Parathyroid adenoma (tissue), 2 donors: Measurements from ENCODE around the gene RANBP3L.
"Not testable (repeated sequence)": the region's sequence is repeated elsewhere in the genome, so short reads cannot be mapped to it uniquely, and the experiment has no call there.

Experiments used
- H2AFZ ChIP-seq: fragments of 300-600 bp; sonication (generic); one replicate; pipeline ENCODE4 v1.7.0; 2017; ENCODE audit warnings: antibody characterized with exemption, mild to moderate bottlenecking
- H3K27ac ChIP-seq: fragments of 300-600 bp; sonication (generic); one replicate; pipeline ENCODE4 v1.7.0; 2017
- H3K27me3 ChIP-seq: fragments of 300-600 bp; sonication (generic); one replicate; pipeline ENCODE4 v1.7.0; 2017; ENCODE audit warnings: low read length; ENCODE audit not compliant: control insufficient read depth, insufficient read depth
- H3K36me3 ChIP-seq: fragments of 300-600 bp; sonication (generic); one replicate; pipeline ENCODE4 v1.7.0; 2017; ENCODE audit warnings: low read length; ENCODE audit not compliant: control insufficient read depth, insufficient read depth
- H3K4me1 ChIP-seq: fragments of 300-600 bp; sonication (generic); one replicate; pipeline ENCODE4 v1.7.0; 2017; ENCODE audit warnings: control low read depth
- H3K4me2 ChIP-seq: fragments of 300-600 bp; sonication (generic); one replicate; pipeline ENCODE4 v1.7.0; 2017; ENCODE audit warnings: low read length
- H3K4me3 ChIP-seq: fragments of 300-600 bp; sonication (generic); one replicate; pipeline ENCODE4 v1.7.0; 2017; ENCODE audit warnings: low read depth, low read length
- H3K79me2 ChIP-seq: fragments of 300-600 bp; sonication (generic); one replicate; pipeline ENCODE4 v1.7.0; 2017; ENCODE audit warnings: control low read depth
- H3K9ac ChIP-seq: fragments of 300-600 bp; sonication (generic); one replicate; pipeline ENCODE4 v1.7.0; 2017; ENCODE audit warnings: mild to moderate bottlenecking
- H3K9me3 ChIP-seq: fragments of 300-600 bp; sonication (generic); one replicate; pipeline ENCODE4 v1.7.0; 2017; ENCODE audit warnings: low read length; ENCODE audit not compliant: control insufficient read depth
- TF ChIP-seq, protein P1 (sequence below): fragments of 300-600 bp; sonication (generic); IDR thresholded peaks from one replicate; pipeline ENCODE4 v1.7.0; 2017; ENCODE audit warnings: antibody characterized with exemption, mild to moderate bottlenecking
- donor health status: primary hyperparathyroidism.

The RANBP3L gene

DNA sequence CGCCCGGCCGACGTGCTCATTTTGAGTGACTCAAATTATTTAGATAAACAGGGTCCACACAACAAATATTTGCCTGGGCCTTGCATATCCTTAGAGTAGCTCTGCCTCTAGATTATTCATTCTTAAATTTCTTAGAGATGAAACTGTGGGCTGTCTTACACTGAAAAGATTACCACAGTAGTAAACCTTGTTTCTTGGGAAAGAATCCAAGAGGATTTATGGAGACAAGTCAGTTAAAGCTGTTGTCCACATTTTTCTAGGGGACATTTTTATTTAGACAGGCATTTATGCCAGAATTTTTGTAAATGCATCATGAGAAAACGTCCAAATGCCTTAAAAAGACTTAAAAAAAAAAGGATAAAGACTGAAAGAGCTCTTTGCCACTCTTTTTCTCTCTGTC is 32.6 kb upstream of the RANBP3L start:
- Histone ChIP-seq H3K9me3 (no peaks in the 10 kb centered on the region), H3K79me2 (no peaks in the 10 kb centered on the region), H3K27me3 (no peaks in the 10 kb centered on the region), H3K27ac (no peak overlapping the region), H2AFZ (no peak overlapping the region), H3K4me2 (no peak overlapping the region), H3K36me3 (no peaks in the 10 kb centered on the region), H3K9ac (no peak overlapping the region), H3K4me1 (no peaks in the 10 kb centered on the region), H3K4me3 (no peak overlapping the region)
- TF ChIP-seq, protein P1, sequence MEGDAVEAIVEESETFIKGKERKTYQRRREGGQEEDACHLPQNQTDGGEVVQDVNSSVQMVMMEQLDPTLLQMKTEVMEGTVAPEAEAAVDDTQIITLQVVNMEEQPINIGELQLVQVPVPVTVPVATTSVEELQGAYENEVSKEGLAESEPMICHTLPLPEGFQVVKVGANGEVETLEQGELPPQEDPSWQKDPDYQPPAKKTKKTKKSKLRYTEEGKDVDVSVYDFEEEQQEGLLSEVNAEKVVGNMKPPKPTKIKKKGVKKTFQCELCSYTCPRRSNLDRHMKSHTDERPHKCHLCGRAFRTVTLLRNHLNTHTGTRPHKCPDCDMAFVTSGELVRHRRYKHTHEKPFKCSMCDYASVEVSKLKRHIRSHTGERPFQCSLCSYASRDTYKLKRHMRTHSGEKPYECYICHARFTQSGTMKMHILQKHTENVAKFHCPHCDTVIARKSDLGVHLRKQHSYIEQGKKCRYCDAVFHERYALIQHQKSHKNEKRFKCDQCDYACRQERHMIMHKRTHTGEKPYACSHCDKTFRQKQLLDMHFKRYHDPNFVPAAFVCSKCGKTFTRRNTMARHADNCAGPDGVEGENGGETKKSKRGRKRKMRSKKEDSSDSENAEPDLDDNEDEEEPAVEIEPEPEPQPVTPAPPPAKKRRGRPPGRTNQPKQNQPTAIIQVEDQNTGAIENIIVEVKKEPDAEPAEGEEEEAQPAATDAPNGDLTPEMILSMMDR = no peak

DNA sequence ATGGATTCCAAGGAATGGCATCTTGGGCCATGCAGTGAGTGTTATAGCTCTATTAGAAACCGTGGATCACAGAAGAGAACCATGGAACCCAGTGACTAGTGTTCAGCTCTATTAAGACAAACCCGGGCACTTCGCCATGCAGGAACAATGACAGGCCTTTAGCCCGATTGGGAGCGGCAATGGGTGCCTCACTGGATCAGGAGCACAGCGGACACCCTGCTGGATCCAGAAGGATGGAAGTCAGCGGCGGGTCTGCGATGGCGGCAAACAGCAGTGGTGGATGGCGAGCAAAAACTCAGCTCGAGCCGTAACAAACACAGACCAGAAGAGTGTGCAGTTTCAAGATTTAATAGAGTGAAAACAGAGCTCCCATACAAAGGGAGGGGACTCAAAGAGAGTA is 31.0 kb upstream of the RANBP3L start:
- H3K9ac ChIP-seq, H3K9me3 ChIP-seq, H2AFZ ChIP-seq, H3K79me2 ChIP-seq, H3K4me3 ChIP-seq, H3K27me3 ChIP-seq, H3K4me2 ChIP-seq, H3K4me1 ChIP-seq, H3K27ac ChIP-seq, H3K36me3 ChIP-seq: not testable (repeated sequence)

DNA sequence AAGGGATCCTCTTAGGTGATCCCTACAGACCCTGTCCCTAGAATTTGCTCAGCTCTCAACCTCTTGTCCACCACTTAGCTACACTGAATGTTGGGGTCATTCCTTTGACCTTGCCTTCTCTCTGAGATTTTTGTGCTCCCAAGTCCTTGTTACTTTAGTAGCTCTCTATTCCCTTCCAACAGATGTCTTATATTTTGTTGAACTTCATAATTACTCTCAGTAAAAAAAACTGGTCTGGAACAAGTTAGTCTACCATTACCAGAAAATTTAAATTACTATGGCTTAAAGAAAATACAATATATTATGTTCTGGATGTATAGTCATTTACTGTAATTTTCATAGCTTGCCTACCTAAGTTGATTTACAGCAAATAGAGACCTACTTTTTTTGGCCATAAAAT is 23.5 kb upstream of the RANBP3L start:
- Histone ChIP-seq H3K4me2 (no peak overlapping the region), H3K9me3 (no peaks in the 10 kb centered on the region), H3K27ac (no peak overlapping the region), H3K79me2 (no peaks in the 10 kb centered on the region), H3K27me3 (no peaks in the 10 kb centered on the region), H3K9ac (no peak overlapping the region), H3K36me3 (no peaks in the 10 kb centered on the region), H3K4me1 (no peaks in the 10 kb centered on the region), H3K4me3 (no peak overlapping the region), H2AFZ (no peak overlapping the region)
- TF ChIP-seq, protein P1 = no peak

DNA sequence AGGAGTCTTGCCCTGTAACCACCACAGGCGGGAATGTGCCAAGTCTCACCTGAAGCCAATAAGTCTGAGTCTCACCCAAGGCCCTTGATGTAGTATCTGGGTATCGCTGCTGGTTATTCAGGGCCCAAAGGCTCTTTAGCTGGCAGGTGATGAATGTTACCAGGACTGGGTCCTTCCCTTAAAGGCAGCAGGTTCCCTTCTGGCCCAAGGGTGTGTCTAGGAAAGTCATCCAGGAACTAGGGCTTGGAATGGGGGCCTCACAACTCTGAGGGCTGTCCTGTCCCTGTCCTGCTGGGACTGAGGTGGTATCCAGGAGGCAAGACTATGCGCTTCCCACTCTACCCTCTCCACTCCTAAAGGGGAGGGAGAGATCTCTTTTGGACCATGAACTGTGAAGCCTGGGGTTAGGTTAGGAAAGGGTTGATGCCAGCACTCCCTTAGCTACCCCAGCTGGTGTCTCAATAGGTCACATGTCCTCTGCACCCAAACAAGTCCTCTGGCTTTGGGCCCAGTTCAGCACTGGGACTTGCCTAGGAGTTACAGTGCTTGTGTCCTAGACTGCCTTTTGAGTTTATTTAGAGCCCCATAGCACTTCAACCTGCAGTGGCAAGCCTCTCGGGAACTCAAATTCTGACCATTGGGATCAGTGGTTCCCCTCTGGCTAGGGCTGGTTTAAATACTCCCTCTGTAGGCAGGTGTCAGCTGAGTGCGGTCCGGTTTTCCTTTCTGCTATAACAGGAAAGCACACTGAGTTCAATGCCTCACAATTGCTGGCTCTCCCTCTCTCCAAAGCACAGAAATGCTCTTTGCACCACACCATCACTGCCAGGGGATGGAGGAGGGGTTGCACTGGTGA is 22.5 kb upstream of the RANBP3L start:
- Histone ChIP-seq H3K36me3 (no peaks in the 10 kb centered on the region), H3K4me1 (no peaks in the 10 kb centered on the region), H3K79me2 (no peaks in the 10 kb centered on the region), H2AFZ (no peak overlapping the region), H3K27ac (no peak overlapping the region), H3K9me3 (no peaks in the 10 kb centered on the region), H3K4me2 (no peak overlapping the region), H3K9ac (no peak overlapping the region), H3K27me3 (no peaks in the 10 kb centered on the region), H3K4me3 (no peak overlapping the region)
- TF ChIP-seq, protein P1 = no peak

DNA sequence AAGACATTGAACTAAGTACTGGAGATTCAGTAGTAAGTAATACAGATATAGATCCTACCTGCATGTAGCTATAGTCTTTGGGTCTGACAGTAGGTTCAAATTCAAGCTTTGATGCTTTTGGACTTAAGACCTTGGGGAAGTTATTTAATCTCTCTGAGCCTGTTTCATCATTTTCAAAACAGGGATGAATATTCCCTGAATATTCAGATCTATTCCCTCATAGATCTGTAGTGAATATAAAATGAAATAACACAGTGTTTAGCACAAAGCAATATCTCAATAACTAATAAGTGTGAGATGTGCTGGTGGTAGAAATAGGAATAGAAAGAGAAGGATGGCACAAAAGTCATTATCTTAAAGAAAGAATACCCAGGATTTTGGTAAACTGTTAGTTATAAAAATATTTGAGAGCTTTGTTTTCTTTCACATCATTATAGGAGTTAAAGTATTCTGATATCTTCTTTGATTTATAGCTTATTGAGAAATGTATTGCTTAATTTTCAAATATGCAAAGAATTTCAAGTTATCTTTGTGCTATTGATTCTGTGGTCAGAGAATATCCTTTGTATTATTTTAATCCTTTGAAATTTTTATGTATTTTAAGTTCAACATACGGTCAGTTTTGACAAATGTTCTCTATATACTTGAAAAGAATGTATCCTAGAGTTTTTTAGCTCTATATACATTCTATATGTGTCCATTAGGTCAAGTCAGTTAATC is 11.4 kb upstream of the RANBP3L start:
- H3K9ac ChIP-seq = no peak overlapping the region
- no peak overlapping the region for H3K4me2 ChIP-seq
- no peaks in the 10 kb centered on the region for H3K4me1 ChIP-seq
- H2AFZ ChIP-seq = no peak overlapping the region
- no peaks in the 10 kb centered on the region for H3K27me3 ChIP-seq
- no peaks in the 10 kb centered on the region for H3K9me3 ChIP-seq
- no peak overlapping the region for H3K4me3 ChIP-seq
- no peak overlapping the region for H3K27ac ChIP-seq
- TF ChIP-seq, protein P1 = no peak
- H3K79me2 ChIP-seq = no peaks in the 10 kb centered on the region
- no peaks in the 10 kb centered on the region for H3K36me3 ChIP-seq
